ENCODE results near the gene PHB1.

PHB1 gene

GRCh38 chr17:49441578-49441977, 26.9 kb upstream of the PHB1 start:
- no peaks in the 10 kb centered on the region for H3F3A ChIP-seq (ENCODE audit: insufficient read depth, low read length)
- no peak overlapping the region for H3K4me3 ChIP-seq (ENCODE audit: low read depth, low read length, poor library complexity, severe bottlenecking)
- no peaks in the 10 kb centered on the region for H3K36me3 ChIP-seq (ENCODE audit: insufficient read depth, low read length)
- no peak for TF ChIP-seq CTCF (IDR thresholded peaks at IDR 0.05; ENCODE audit: low read length)
- TF ChIP-seq EZH2 (IDR thresholded peaks at IDR 0.05; ENCODE audit: borderline replicate concordance, low read length), result no peak
- H4K20me1 ChIP-seq (ENCODE audit: insufficient read depth, low read length), result no peaks in the 10 kb centered on the region
- peaks cover 3% of the 10 kb centered on the region; the same call in 1 of the 2 replicates for H3K27me3 ChIP-seq (ENCODE audit: insufficient read depth, low read length)
- no peak overlapping the region for H3K9ac ChIP-seq (ENCODE audit: low read length)
- no peak overlapping the region for H2AFZ ChIP-seq (ENCODE audit: low read length)
- no peaks in the 10 kb centered on the region for H3K9me3 ChIP-seq (ENCODE audit: low read length)
- H3K27ac ChIP-seq (ENCODE audit: low read depth, low read length, poor library complexity, severe bottlenecking), result no peak overlapping the region
- H3K79me2 ChIP-seq (ENCODE audit: insufficient read depth, low read length), result no peaks in the 10 kb centered on the region
- no peak overlapping the region for H3K4me2 ChIP-seq (ENCODE audit: low read length)
- H3K9me2 ChIP-seq (ENCODE audit: low read depth, low read length), result no peaks in the 10 kb centered on the region
- H3K4me1 ChIP-seq (ENCODE audit: insufficient read depth, low read length, severe bottlenecking), result no peaks in the 10 kb centered on the region

GRCh38 chr17:49440581-49440980, 25.9 kb upstream of the PHB1 start:
- Histone ChIP-seq H3K36me3 (ENCODE audit: insufficient read depth, low read length) (no peaks in the 10 kb centered on the region), H2AFZ (ENCODE audit: low read length) (no peak overlapping the region), H3K9me3 (ENCODE audit: low read length) (no peaks in the 10 kb centered on the region), H3K27me3 (ENCODE audit: insufficient read depth, low read length) (0 out of 2 replicates have a peak, but pooled peaks cover 6% of the 10 kb centered on the region), H3K27ac (ENCODE audit: low read depth, low read length, poor library complexity, severe bottlenecking) (no peak overlapping the region), H3K9me2 (ENCODE audit: low read depth, low read length) (no peaks in the 10 kb centered on the region), H3K4me2 (ENCODE audit: low read length) (no peak overlapping the region), H3F3A (ENCODE audit: insufficient read depth, low read length) (no peaks in the 10 kb centered on the region), H4K20me1 (ENCODE audit: insufficient read depth, low read length) (no peaks in the 10 kb centered on the region), H3K4me1 (ENCODE audit: insufficient read depth, low read length, severe bottlenecking) (no peaks in the 10 kb centered on the region), H3K9ac (ENCODE audit: low read length) (no peak overlapping the region), H3K4me3 (ENCODE audit: low read depth, low read length, poor library complexity, severe bottlenecking) (no peak overlapping the region), H3K79me2 (ENCODE audit: insufficient read depth, low read length) (no peaks in the 10 kb centered on the region)
- TF ChIP-seq CTCF (IDR thresholded peaks at IDR 0.05; ENCODE audit: low read length), result no peak
- no peak for TF ChIP-seq EZH2 (IDR thresholded peaks at IDR 0.05; ENCODE audit: borderline replicate concordance, low read length)

- Histone ChIP-seq H3K27me3 (ENCODE audit: insufficient read depth, low read length) (0 out of 2 replicates have a peak, but pooled peaks cover 6% of the 10 kb centered on the region), H3F3A (ENCODE audit: insufficient read depth, low read length) (no peaks in the 10 kb centered on the region), H3K9me3 (ENCODE audit: low read length) (no peaks in the 10 kb centered on the region), H3K4me3 (ENCODE audit: low read depth, low read length, poor library complexity, severe bottlenecking) (no peak overlapping the region), H3K9ac (ENCODE audit: low read length) (no peak overlapping the region), H2AFZ (ENCODE audit: low read length) (no peak overlapping the region), H3K79me2 (ENCODE audit: insufficient read depth, low read length) (no peaks in the 10 kb centered on the region), H3K4me1 (ENCODE audit: insufficient read depth, low read length, severe bottlenecking) (no peaks in the 10 kb centered on the region), H3K9me2 (ENCODE audit: low read depth, low read length) (no peaks in the 10 kb centered on the region), H3K4me2 (ENCODE audit: low read length) (no peak overlapping the region), H3K36me3 (ENCODE audit: insufficient read depth, low read length) (no peaks in the 10 kb centered on the region), H4K20me1 (ENCODE audit: insufficient read depth, low read length) (no peaks in the 10 kb centered on the region), H3K27ac (ENCODE audit: low read depth, low read length, poor library complexity, severe bottlenecking) (no peak overlapping the region)
- TF ChIP-seq CTCF (IDR thresholded peaks at IDR 0.05; ENCODE audit: low read length), result no peak
- no peak for TF ChIP-seq EZH2 (IDR thresholded peaks at IDR 0.05; ENCODE audit: borderline replicate concordance, low read length)
Measured at GRCh38 chr17:49439673-49440571, 25.2 kb upstream of the PHB1 start.
